GM19324 (cell line): ENCODE data around the gene ARHGAP15.

Source experiments
- ATAC-seq: cut with Tn5 transposase; IDR thresholded peaks from one replicate; pipeline ENCODE4 v1.9.1; 2021; ENCODE audit warnings: mild to moderate bottlenecking, moderate library complexity; ENCODE audit not compliant: unreplicated experiment, low FRiP score

The ARHGAP15 gene

DNA sequence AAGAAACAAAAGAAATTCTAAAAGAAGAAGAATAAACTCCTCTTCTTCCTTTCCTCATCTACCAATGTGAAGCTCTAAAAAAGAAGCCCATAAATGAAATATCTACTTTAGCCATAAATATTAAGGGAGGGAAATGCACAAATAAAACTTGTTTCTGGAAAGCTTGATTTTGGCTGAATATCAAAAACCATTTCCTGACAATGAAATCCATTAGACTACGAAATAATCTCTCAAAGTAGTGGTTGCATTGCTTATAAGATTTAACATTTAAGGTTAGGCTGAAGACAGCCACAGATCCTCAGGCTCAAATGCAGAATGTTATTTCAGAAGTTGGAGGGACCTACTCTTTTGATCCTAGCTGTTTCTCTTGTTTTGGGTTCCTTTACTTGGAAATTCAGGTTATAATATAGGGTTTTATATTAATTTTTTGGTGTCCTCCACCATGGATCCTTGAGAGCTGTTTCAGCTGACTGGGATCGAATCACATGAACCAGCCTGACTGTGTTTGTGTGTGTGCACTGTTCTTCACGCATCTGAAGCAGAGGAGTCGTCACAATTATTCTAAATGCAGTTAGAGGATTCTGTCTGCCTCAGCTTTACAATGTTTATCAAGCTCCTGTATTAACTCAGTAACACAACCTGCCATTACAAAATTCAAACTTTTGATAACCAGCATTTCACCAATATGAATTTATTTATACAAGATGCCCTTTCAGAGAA, 474.8 kb downstream of the ARHGAP15 start:
- no peak for ATAC-seq

DNA sequence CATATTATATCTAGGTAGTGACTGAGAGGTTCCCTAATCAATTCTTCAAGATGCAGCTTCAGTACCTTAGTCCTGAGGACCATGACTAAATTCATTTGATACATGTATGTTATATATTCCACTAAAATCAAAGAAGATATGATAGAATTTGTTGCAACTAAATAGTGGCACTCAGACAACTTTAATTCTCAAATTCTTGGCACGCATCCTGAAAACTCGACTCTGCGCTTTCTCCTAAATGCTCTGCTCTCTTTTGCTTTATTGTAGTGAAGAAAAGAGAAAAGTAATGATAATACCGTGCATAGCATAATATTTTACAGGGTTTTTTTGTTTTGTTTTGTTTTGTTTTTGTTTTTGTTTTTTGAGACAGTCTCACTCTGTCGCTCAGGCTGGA, 475.3 kb downstream of the ARHGAP15 start:
- no peak for ATAC-seq

DNA sequence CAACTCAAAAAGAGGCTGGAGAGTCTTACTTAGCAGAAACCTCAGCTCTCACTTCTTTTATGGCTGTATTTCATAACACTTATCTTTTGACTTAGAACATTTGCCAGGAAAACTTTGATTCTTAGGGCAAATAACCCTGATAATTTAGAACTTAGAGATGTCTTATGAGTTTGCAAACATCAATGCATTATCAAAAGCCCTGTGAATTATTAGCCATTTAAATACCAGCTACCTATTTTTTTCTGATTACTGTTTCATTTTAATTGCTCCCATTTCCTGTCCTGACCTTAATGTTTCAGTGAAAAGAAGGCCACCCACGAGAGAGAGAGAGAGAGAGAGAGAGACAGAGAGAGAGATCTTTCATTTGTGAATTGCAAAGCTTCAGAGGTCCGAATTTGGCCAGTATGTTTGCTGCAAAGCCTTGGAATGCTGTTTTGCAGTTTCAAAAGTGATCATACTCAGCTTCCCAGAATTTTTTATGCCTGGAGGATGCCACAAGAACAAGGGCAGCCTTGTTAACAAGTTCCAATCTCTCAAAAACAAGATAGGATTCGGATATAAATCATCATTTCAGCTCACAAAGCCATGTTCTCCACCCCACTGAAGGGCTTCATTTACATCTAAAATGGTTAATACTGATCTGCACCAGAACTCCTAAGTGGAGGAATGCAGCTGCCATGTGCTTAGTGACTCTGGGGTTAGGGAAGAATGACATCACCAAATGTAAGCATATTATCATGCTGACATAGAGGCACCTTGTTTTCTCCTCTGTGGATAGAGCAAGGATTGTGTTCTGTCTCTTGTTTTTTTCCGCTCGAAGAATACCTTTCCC, 478.2 kb downstream of the ARHGAP15 start:
- ATAC-seq = no peak

DNA sequence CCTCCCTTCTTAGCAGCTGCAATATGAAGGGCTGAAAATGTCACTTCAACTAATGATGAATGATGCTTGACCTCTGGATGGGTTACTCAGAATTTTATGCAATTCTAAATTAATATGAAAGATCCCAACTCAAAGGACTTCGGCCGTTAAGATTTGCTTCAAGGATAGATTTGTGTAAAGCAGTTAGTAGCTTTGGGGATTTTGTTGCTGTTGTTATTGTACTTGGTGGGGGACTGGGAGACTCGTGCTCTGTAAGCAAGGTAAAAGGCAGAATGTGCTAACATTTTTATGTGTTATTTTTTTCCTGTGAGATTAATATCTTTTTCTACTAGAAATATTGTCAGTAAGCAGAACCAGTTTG, 478.8 kb downstream of the ARHGAP15 start:
- ATAC-seq = no peak

DNA sequence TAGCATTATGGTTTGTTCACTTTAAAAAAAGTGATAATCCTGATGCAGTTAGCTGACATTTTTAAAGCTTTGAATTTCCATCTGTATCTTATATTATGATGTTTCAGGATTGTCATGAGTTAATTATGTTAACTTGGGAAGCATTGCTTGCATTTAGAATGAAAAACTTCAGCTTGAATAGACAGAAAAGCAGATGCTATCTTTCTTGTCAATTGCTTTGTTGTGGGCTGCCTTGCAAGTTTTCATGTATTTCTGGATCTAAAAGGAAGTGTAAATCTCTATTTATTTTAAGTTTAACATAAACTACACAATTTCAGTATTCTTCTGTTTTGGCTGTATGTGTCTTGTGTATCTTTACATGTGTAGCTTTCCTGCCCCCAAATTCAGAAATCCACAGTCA, 479.5 kb downstream of the ARHGAP15 start:
- no peak for ATAC-seq

DNA sequence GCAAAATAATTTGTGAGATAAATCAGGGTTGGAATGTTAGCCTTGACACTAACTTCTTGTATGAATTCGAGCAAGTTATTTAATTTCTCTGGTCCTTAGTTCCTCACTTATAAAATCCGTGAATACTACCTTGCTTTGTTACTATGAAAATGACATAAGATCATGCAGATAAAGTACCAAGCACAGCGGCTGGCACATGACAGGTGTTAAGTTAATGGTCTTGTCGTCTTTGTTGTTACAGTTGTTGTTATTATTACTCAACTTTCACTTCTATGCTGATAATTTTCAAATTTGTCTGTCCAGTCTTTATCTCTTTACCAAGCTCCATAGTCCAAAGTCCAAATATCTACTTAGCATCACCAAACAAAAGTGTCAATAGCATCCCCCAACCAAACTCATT, 482.1 kb downstream of the ARHGAP15 start:
- no peak for ATAC-seq

DNA sequence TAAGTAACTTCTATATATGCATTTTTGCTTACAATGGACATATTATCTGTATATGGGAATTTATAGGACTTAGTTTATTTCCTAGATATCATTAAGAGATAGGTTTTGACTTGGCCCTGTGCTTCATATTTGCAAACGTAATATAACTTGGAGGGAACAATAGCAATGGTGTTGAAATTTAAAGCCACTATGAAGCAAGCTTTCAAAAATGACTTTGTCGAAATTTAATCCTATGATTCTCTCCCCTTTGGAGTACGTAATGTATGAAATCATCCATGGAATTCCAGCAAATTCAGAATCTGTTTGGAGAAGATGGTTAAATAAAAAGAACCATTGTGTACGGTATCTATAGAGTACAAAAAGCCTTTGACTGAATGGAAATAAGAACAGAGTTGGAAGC, 486.3 kb downstream of the ARHGAP15 start:
- no peak for ATAC-seq

DNA sequence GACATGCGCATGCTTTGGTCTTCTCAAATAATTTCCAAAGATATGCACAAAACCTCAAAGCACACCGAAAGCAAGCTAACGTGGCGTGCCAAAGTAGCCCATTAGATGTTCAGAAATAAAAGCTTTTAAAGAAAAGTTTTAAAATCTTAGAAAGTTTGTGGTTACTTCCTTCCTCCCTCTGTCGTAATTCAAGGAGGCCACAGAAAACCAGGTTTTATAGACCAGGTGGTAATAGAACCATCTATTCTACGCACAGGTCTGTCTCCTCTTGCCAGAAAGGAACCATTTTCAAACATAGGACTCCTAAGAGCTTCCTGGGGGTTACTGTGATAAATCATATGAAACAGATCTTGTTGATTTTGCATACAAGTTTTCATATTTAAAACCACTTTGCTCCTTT, 487.2 kb downstream of the ARHGAP15 start:
- ATAC-seq = no peak

DNA sequence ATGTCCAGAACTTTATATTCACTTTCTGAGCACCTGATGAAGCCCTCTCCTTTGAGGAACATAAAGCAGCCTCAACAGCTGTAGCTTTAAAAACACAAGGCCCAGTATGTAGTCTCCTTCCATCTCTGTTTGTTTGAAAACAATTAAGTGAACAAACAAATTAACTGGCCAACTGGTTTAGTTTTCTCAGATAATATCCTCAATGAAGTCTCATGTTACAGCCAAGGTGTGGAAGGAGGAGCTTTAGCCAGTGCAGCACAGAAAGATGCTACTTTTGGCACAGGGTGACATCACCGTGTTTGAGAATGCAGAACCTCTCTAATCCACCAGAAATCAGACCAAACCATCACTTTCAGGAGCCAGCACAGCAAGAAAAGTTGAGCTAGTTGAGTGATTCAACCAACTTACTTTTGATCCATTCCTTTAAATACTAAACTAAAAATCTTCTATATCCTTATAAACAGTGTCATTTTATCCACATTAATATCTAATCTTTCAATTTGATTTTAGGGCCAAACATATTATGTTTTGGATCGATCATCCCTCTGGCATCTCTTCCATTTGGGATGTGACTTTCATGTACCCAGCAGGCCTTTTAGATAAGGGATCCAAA, 488.7 kb downstream of the ARHGAP15 start:
- ATAC-seq = no peak

DNA sequence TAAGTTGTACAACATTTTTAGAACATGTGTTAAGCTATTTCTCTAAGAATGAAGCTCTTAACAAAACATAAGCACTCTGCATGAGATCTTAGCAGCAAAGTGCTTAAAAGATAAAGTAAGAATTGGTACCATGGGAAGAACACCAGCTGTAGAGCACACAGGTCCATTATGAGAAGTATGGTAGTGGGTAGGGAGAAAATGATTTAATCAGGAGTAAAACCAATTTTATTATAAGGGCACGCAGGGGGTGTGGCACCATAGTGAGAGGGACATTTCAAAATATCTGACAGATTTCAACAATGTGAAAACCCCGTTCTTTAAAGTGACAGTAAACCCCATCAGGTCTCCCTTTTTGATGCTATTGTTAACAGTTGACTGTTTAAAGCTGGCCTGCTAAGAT, 492.9 kb downstream of the ARHGAP15 start:
- no peak for ATAC-seq

DNA sequence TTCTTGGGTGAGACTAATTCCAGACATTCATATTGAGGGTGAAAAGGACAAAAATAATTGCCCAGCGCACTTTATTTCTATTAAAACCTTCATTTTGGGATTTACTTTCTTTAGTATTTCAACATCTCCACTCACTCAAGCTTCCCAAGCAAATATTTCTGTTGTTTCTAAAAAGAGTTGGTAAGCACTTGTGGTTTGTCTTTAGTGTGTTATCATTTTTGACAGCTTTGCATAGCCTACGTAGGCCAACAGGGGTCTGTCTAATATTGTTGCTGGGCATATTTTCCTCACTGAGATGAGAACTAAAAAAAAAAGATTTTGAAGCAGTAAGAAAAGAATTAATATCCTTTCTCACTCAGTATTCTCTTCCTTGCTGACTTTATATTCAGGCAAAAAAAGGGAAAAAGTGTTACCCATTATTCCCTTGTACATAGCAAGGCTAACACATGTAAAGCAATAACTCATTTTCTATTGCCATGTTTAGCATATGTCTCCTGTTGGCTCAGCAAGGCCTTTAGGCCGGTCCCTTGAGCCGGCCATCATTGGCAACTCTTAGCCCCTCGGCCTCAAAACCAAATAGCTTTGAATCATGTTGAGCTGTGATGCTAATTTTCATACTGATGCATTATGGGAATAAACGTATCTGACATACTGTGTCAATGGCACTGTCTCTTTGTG, 494.2 kb downstream of the ARHGAP15 start:
- ATAC-seq = no peak

DNA sequence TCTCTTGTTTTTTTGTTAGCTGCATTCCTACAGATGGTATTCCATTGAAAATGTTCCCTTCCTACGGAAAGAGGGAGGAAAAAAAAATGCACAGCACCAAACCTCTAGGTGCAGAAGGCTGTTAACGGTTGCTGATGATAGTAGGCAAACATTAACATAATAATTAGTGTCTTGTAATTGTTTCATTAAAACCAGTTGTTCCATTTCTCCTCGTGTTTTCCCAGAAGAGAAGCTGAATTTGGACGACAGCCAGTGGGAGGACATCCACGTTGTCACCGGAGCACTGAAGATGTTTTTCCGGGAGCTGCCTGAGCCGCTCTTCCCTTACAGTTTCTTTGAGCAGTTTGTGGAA, 494.7 kb downstream of the ARHGAP15 start:
- ATAC-seq = no peak

DNA sequence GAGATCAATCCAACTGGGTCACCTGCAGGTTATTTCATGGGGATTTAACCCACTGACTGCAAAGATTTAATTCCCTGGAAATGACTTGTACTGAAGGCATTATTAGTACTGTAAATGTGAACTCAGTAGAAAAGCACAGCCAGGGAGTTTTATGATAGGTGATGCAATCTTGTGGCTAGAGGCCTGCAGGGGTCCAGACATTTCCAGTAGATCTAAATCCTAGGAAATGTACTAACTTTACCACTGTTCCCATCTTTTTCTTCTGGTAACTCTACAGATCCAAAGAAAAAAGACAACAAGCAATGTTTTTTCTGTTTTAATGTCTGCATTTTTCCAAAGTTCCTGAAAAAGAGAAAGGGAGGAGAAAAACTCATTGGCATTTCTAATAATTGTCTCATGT, 500.1 kb downstream of the ARHGAP15 start:
- no peak for ATAC-seq

DNA sequence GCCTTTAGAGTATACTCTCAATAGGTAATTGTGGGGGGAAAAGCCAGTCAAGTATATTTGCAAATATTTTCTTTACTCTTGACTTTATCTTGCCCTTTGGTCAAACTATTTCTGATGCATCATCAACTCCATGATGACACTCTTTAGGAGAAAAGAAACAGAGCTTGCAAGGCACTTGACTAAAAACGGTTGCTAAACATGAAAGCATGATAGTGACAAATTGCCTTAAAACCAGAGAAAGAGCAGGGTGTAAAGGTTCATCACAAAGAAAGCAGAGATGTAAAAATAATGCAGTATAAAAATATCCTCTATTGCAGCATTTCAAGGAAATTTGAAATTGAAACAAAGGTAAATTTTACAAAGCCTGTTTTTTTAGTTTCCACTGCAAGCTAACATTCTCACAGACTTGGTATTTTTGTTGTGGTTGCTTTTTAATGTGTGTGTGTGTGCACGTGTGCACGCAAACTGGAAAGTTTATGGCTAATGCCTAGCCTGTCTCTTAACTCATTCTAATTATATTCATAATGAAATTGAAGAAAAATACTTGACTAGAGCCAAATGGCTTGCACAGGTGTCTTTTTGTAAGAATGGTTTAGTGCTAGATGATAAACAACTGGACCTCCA, 503.6 kb downstream of the ARHGAP15 start:
- no peak for ATAC-seq

DNA sequence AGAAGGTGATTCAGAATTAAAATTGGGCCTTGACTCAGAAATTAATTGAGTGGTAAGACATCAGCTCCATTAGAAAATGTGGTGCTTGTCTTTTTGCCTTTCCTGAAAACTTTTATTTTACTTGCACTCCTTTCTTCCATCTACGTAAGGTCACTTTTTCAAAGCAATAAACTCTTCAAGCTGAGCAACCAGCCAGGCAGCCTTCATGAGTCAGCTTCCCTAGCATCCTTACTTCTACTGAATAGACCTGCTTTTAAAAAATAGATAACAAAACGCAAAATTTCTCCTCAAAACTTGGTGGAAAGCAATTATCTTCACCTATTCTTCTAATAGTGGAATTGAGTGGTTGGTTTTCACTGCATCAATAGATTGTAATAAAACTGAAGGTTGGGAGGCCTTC, 504.2 kb downstream of the ARHGAP15 start:
- no peak for ATAC-seq

DNA sequence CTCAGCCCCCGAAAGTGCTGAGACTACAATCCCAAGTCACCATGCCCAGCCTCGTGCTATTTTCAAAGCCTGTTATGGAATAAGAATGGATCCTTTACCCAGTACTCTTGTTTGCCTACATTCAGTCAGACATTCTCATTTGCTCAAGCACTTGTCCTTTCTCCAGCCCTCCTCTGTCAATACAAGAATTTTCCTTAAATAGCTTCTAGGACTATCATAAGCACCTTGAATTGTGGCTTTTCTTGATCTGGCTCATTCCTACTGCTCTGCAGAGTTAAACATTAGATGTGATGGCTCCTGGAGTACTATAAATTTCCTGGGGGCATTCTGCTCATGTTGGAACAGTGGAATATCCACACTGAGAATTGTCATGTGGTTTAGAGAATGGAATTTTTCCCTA, 506.1 kb downstream of the ARHGAP15 start:
- ATAC-seq = no peak

DNA sequence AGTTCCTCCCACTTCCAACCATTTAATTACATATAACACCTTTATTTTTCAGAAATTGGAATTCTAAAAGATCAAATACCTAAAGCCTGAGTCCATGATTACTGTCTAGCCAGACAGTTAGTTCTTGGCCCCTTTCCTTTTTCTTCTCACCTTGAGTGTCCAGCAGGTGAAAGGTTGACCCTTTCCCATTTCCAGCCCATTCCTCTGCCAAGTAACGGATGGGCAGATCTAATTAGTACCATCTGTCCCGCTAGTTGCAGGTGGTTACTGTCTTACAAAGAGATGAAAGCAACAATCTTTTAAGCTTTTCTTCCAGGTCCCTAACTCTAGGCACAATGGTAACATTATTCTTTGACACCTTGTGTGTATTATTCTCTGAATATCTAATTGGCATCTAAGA, 506.7 kb downstream of the ARHGAP15 start:
- ATAC-seq = no peak

DNA sequence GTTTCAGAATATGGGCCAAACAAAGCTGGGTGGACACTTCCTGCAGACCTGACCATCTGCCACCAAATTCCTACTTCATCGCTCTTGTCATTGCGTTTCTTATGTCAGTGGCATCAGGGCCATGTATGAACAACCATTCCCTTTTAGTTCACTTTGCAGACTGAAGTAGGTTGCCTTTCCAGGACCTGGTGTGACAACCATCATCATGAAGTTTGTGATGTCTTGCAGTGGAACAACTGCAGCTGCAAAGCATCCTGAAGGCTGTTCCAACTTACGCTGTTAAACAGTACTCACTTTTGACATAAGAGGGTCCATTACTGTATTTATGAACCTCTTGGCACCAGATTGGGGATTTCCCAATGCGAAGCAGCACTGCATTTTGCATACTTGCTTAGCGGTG, 511.6 kb downstream of the ARHGAP15 start:
- no peak for ATAC-seq

DNA sequence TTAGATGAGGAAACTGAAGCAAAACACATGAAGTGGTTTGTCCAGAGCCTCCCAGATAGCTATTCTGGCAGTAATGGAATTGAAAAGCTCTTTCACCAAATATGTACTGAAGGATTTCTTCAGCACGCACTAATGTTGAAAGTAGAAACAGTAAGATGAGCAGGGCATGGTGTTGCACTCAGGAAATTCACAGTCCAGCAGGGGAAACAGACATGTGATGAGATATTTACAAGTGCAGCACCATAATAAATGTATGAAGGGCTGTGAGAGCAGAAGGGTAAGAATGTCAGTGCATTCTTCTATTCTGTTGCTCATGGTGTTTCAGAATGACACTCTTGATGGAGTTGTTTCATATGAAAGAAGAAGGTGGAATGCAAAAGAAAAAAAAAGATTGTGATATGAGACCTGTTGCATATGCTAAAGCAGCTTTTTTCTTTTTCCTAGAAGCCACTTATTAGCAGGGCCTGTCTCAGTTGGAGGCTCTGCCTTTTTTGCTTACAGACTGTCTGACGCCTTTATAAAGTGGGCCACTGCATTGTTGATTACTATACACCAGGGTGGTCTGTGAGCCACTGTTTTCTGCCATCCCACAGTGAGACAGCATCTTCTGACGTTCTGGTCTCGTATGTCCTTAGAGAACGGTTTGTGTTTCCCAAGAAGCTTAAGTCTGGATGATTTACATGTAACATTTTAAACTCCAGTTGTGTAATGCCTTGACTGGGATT, 516.9 kb downstream of the ARHGAP15 start:
- no peak for ATAC-seq

DNA sequence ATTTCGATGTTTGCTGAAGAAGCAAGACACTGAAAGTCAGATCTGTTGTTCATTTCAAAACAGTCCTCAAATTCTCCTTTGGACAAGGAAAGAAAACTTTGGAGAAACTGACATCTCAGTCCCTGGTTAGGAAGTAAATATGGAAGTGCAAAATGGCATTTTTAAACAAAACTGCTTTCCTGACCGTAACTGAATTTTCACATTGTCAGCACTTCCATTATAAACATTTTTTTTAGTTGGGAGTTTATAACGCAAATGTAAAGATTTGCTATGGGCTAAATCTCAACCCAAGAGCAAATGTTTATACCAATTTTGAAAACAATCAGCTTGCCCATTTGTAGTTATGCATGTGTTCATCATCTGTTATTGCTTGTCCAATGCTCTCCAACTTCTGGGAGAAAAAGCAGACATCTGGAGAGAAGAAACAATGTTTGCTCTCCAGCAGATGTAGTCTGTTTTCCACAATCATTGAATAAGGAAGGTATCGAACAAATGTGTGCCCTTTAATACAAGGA, 520.1 kb downstream of the ARHGAP15 start:
- no peak for ATAC-seq
